Activated gamma-delta T cell (primary cell): Measurements from ENCODE around the gene AKNAD1.
"Not testable (repeated sequence)": the region's sequence is repeated elsewhere in the genome, so short reads cannot be mapped to it uniquely, and the experiment has no call there.

ENCODE experiments used
- DNase-seq: peaks from one replicate; lab custom pipeline; 2025; lab: John Stamatoyannopoulos, UW

AKNAD1 gene

GRCh38 chr1:108785264-108785663 lies 71.6 kb downstream of the AKNAD1 start:
- DNase-seq = no peak

GRCh38 chr1:108781575-108781944 lies 75.3 kb downstream of the AKNAD1 start:
- DNase-seq = not testable (repeated sequence)

GRCh38 chr1:108780937-108781574 lies 75.8 kb downstream of the AKNAD1 start:
- no peak for DNase-seq

GRCh38 chr1:108779455-108779854 lies 77.4 kb downstream of the AKNAD1 start:
- no peak for DNase-seq

- no peak for DNase-seq
Observed at GRCh38 chr1:108777839-108778238, 79.1 kb downstream of the AKNAD1 start.

GRCh38 chr1:108767708-108768107 lies 89.2 kb downstream of the AKNAD1 start:
- no peak for DNase-seq

- DNase-seq = no peak
Observed at GRCh38 chr1:108767115-108767514, 89.8 kb downstream of the AKNAD1 start.
